GM18867 (cell line): ENCODE measurements around the gene CCDC116.
"Not testable (repeated sequence)": the region's sequence is repeated elsewhere in the genome, so short reads cannot be mapped to it uniquely, and the experiment has no call there.

Source experiments
- ATAC-seq: cut with Tn5 transposase; IDR thresholded peaks from one replicate; pipeline ENCODE4 v1.9.1; 2021; ENCODE audit warnings: mild to moderate bottlenecking, moderate library complexity; ENCODE audit not compliant: unreplicated experiment

Gene CCDC116

GRCh38 chr22:21632237-21632895 is at the start of gene CCDC116:
Gene CCDC116, plus strand, starts transcription at chr22:21632760. Its CDS starts 422 bp downstream, at chr22:21633182.
- no peak for ATAC-seq

GRCh38 chr22:21582801-21583740 is 49.5 kb upstream of the CCDC116 start:
- no peak for ATAC-seq

GRCh38 chr22:21585389-21585788 is 47.2 kb upstream of the CCDC116 start:
- ATAC-seq, result no peak

- ATAC-seq, result peak; percentile 75
Measured at GRCh38 chr22:21587803-21588611, 44.6 kb upstream of the CCDC116 start.

- no peak for ATAC-seq
Measured at GRCh38 chr22:21589396-21589795, 43.2 kb upstream of the CCDC116 start.

GRCh38 chr22:21590809-21591641 is 41.5 kb upstream of the CCDC116 start:
- ATAC-seq, result no peak

- no peak for ATAC-seq
Measured at GRCh38 chr22:21591695-21592094, 40.9 kb upstream of the CCDC116 start.

GRCh38 chr22:21592422-21592821 is 40.1 kb upstream of the CCDC116 start:
- ATAC-seq, result no peak

GRCh38 chr22:21593406-21594232 is 38.9 kb upstream of the CCDC116 start:
- no peak for ATAC-seq

- ATAC-seq, result no peak
Measured at GRCh38 chr22:21594865-21595452, 37.6 kb upstream of the CCDC116 start.

- not testable (repeated sequence) for ATAC-seq
Measured at GRCh38 chr22:21596356-21597135, 36.0 kb upstream of the CCDC116 start.

GRCh38 chr22:21598302-21598701 is 34.3 kb upstream of the CCDC116 start:
- no peak for ATAC-seq

GRCh38 chr22:21599053-21599893 is 33.3 kb upstream of the CCDC116 start:
- ATAC-seq, result no peak

GRCh38 chr22:21602579-21602978 is 30.0 kb upstream of the CCDC116 start:
- ATAC-seq, result no peak

- ATAC-seq, result no peak
Measured at GRCh38 chr22:21603973-21604372, 28.6 kb upstream of the CCDC116 start.

- no peak for ATAC-seq
Measured at GRCh38 chr22:21605887-21606564, 26.5 kb upstream of the CCDC116 start.

GRCh38 chr22:21606775-21607174 is 25.8 kb upstream of the CCDC116 start:
- ATAC-seq, result no peak
